Suprapubic skin (tissue), 4 donors: ENCODE data around the gene TMEM259.

Experiments used
- EP300 ChIP-seq: sonication (generic); formaldehyde crosslinking; IDR thresholded peaks from one replicate; pipeline ENCODE4 v1.6.1; 2017; ENCODE audit warnings: antibody characterized with exemption
- POLR2A ChIP-seq, 2 donors: fragments of 450-650 bp; IDR thresholded peaks; one replicate each; pipeline ENCODE4 v1.6.1; 2017; ENCODE audit warnings: antibody characterized with exemption in 2 of 2, mild to moderate bottlenecking in 2 of 2, moderate library complexity in 2 of 2
- POLR2AphosphoS5 ChIP-seq, 3 donors: sonication (generic); formaldehyde crosslinking; IDR thresholded peaks; one replicate each; pipeline ENCODE4 v1.6.1; 2017; ENCODE audit warnings: antibody characterized with exemption in 3 of 3
- TF ChIP-seq, protein P1 (sequence below), 2 donors: fragments of 200-600 bp in 1 of 2; fragments of 450-650 bp in 1 of 2; sonication (generic) in 1 of 2; IDR thresholded peaks; one replicate each; pipeline ENCODE4 v1.5.1; 2016 to 2019; ENCODE audit warnings: antibody characterized with exemption in 2 of 2, mild to moderate bottlenecking in 1 of 2, moderate library complexity in 1 of 2

DNA sequence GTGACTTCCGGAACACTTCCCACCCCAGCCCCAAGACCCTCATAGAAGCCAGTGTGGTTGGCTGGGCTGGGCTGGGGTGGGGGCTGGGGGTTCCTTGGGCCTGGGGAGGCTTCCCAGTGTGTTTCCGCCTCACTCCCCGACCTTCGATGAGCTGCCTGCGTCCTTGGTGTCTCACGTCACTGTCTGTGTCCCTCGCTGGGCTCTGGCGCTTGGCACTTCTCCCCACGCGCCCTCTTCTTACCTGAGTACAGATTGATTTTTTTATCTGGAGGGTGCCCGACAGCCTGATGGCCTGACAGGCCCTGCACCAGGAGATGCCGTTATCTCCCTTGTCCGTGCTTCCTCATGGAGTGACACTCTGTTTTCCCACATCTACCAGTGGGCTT lies 28.3 kb downstream of the TMEM259 start:
- TF ChIP-seq, protein P1, sequence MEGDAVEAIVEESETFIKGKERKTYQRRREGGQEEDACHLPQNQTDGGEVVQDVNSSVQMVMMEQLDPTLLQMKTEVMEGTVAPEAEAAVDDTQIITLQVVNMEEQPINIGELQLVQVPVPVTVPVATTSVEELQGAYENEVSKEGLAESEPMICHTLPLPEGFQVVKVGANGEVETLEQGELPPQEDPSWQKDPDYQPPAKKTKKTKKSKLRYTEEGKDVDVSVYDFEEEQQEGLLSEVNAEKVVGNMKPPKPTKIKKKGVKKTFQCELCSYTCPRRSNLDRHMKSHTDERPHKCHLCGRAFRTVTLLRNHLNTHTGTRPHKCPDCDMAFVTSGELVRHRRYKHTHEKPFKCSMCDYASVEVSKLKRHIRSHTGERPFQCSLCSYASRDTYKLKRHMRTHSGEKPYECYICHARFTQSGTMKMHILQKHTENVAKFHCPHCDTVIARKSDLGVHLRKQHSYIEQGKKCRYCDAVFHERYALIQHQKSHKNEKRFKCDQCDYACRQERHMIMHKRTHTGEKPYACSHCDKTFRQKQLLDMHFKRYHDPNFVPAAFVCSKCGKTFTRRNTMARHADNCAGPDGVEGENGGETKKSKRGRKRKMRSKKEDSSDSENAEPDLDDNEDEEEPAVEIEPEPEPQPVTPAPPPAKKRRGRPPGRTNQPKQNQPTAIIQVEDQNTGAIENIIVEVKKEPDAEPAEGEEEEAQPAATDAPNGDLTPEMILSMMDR (IDR thresholded peaks at IDR 0.05): no peak
- TF ChIP-seq POLR2A (IDR thresholded peaks at IDR 0.05): no peak
- no peak for TF ChIP-seq POLR2AphosphoS5 (IDR thresholded peaks at IDR 0.05)
- no peak for TF ChIP-seq EP300
